AG09309 (cell line): Measurements from ENCODE around the gene SLC3A2.

Experiments
- DNase-seq: peaks from one replicate; pipeline ENCODE4 v3.0.0-alpha.2; 2010; ENCODE audit warnings: low read depth
- H3K4me3 ChIP-seq: 2 replicates; pipeline ENCODE4 v1.5.1; 2011; ENCODE audit warnings: mild to moderate bottlenecking, low read depth, low read length, moderate library complexity; ENCODE audit not compliant: control insufficient read depth
- CTCF ChIP-seq: IDR thresholded peaks from 2 replicates; pipeline ENCODE4 v1.5.1; 2011; ENCODE audit warnings: mild to moderate bottlenecking, low read depth, low read length, inconsistent platforms; ENCODE audit not compliant: insufficient read depth, control insufficient read depth; ENCODE audit errors: missing control alignments

The SLC3A2 gene

GRCh38 chr11:62846177-62846576 is 34.5 kb upstream of the SLC3A2 start:
- DNase-seq = no peak
- no peak for TF ChIP-seq CTCF
- no peak overlapping the region for H3K4me3 ChIP-seq

- TF ChIP-seq CTCF = no peak
Measured at GRCh38 chr11:62847767-62848314, 32.9 kb upstream of the SLC3A2 start.

GRCh38 chr11:62850911-62851806 is 29.5 kb upstream of the SLC3A2 start:
- no peak for TF ChIP-seq CTCF
- no peak overlapping the region for H3K4me3 ChIP-seq
- DNase-seq = no peak

More at GRCh38 chr11:62847767-62848314, 32.9 kb upstream of the SLC3A2 start:
- no peak for DNase-seq
- H3K4me3 ChIP-seq = no peak overlapping the region

- no peak overlapping the region for H3K4me3 ChIP-seq
- TF ChIP-seq CTCF = no peak
- no peak for DNase-seq
Measured at GRCh38 chr11:62851807-62852522, 28.7 kb upstream of the SLC3A2 start.

GRCh38 chr11:62852523-62853188 is 28.0 kb upstream of the SLC3A2 start:
- no peak overlapping the region for H3K4me3 ChIP-seq

More at GRCh38 chr11:62852523-62853188, 28.0 kb upstream of the SLC3A2 start:
- no peak for TF ChIP-seq CTCF
- DNase-seq = no peak
